Memory B cell (primary cell): ENCODE data around the gene HTR4.

Source experiments
- ATAC-seq: fragments of 150-1000 bp; cut with Tn5 transposase; 2 replicates; pipeline ENCODE4 v1.10.0; 2021; ENCODE audit warnings: low read depth, mild to moderate bottlenecking, moderate library complexity
- DNase-seq, 2 donors: peaks; one replicate each; pipeline ENCODE4 v3.0.0; 2022; ENCODE audit warnings: low spot score in 2 of 2
- H3K27ac Mint-ChIP-seq: one replicate; pipeline ENCODE4 v1.8.0; 2022; ENCODE audit warnings: mild to moderate bottlenecking, moderate library complexity, mixed read lengths
- H3K27me3 Mint-ChIP-seq: one replicate; pipeline ENCODE4 v1.8.0; 2022; ENCODE audit warnings: mixed read lengths
- H3K36me3 Mint-ChIP-seq: one replicate; pipeline ENCODE4 v1.8.0; 2022; ENCODE audit warnings: mild to moderate bottlenecking, mixed read lengths
- H3K4me1 Mint-ChIP-seq: one replicate; pipeline ENCODE4 v1.8.0; 2022; ENCODE audit warnings: mixed read lengths
- H3K4me3 Mint-ChIP-seq: one replicate; pipeline ENCODE4 v1.8.0; 2022; ENCODE audit warnings: mild to moderate bottlenecking, moderate library complexity, mixed read lengths
- H3K9me3 Mint-ChIP-seq: one replicate; pipeline ENCODE4 v1.8.0; 2022; ENCODE audit warnings: mixed read lengths

The HTR4 gene

DNA sequence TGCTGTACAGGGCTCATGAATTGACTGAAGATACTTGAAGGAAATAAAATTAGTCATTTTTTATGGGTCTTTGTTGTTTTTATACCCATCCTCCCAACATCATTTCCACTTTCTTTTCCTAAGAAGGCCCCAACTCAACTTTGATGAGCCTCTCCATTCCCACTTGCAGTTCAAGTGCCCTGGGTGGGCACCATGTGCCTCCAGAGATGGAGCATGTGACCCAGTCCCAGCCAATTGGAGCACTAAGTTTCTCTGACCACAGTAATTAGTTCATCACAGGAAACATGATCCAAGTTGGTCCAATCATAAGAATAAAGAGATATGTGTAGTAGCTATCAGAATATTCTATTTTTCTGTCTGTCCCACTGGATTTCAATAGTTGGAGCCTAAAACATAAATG lies 46.9 kb downstream of the HTR4 start:
- Mint-ChIP-seq H3K4me1 (no peaks in the 10 kb centered on the region), H3K36me3 (no peaks in the 10 kb centered on the region), H3K27ac (no peak overlapping the region), H3K9me3 (no peaks in the 10 kb centered on the region), H3K4me3 (no peak overlapping the region), H3K27me3 (peaks cover 1% of the 10 kb centered on the region)
- ATAC-seq (no peak), DNase-seq (no peak)

DNA sequence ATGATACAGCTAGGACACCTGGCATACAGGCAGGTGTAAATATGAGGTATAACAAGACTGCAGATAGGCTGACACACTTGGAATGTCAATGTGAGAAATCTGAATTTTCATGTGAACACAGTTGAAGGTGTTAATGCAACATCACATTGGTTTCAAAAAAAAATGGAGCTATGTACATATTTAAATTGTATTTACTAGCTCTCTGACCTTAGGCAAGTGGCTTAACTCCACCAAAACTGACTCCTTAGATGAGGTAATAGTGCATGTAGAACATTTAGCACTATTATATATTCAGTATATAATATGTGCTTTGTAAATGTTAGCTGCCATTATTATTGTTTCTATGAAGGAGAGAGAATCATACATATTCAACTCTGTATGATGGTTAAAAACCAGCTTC lies 48.0 kb downstream of the HTR4 start:
- Mint-ChIP-seq H3K27ac (no peak overlapping the region), H3K36me3 (no peaks in the 10 kb centered on the region), H3K9me3 (no peaks in the 10 kb centered on the region), H3K4me3 (no peak overlapping the region), H3K4me1 (no peaks in the 10 kb centered on the region), H3K27me3 (peaks cover 1% of the 10 kb centered on the region)
- DNase-seq (no peak), ATAC-seq (no peak)

GRCh38 chr5:148599187-148599586 lies 55.1 kb downstream of the HTR4 start:
- peaks cover 5% of the 10 kb centered on the region for H3K9me3 Mint-ChIP-seq
- peaks cover 8% of the 10 kb centered on the region for H3K27me3 Mint-ChIP-seq
- H3K27ac Mint-ChIP-seq: no peak overlapping the region

GRCh38 chr5:148595697-148596096 lies 58.6 kb downstream of the HTR4 start:
- ATAC-seq: no peak
- Mint-ChIP-seq H3K4me1 (no peaks in the 10 kb centered on the region), H3K9me3 (peaks cover 5% of the 10 kb centered on the region), H3K27me3 (peaks cover 8% of the 10 kb centered on the region), H3K27ac (no peak overlapping the region), H3K36me3 (peaks cover 2% of the 10 kb centered on the region), H3K4me3 (no peak overlapping the region)
- no peak for DNase-seq

More at GRCh38 chr5:148599187-148599586, 55.1 kb downstream of the HTR4 start:
- DNase-seq (no peak), ATAC-seq (no peak)
- Mint-ChIP-seq H3K4me3 (no peak overlapping the region), H3K4me1 (no peaks in the 10 kb centered on the region), H3K36me3 (peaks cover 2% of the 10 kb centered on the region)

GRCh38 chr5:148586796-148587195 lies 67.5 kb downstream of the HTR4 start:
- H3K4me1 Mint-ChIP-seq: no peaks in the 10 kb centered on the region
- H3K36me3 Mint-ChIP-seq: no peaks in the 10 kb centered on the region
- H3K27ac Mint-ChIP-seq: no peak overlapping the region
- no peak overlapping the region for H3K4me3 Mint-ChIP-seq
- DNase-seq (no peak), ATAC-seq (no peak)
- no peaks in the 10 kb centered on the region for H3K9me3 Mint-ChIP-seq
- H3K27me3 Mint-ChIP-seq: no peaks in the 10 kb centered on the region

DNA sequence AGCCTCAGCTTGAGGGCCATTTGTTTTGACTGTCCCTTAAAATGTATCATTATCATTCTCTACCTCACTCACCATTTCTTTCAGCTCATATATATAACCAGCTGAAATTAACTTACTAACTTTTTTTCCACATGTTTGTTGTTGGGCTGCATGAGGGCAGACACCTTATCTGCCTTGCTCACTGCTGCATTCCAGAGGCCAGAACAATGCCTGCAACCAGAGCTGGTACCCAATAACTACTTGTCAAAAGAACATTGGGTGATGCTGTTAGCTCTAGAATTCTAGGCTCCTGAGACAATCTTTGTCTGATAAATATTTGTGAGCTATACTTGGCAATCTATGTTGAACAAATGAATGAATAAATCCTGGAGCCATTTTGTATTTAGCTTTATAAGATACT lies 68.3 kb downstream of the HTR4 start:
- no peak overlapping the region for H3K4me3 Mint-ChIP-seq
- no peak for ATAC-seq
- no peaks in the 10 kb centered on the region for H3K36me3 Mint-ChIP-seq
- H3K9me3 Mint-ChIP-seq: peaks cover 1% of the 10 kb centered on the region
- H3K27me3 Mint-ChIP-seq: no peaks in the 10 kb centered on the region
- H3K27ac Mint-ChIP-seq: no peak overlapping the region
- H3K4me1 Mint-ChIP-seq: no peaks in the 10 kb centered on the region
- DNase-seq: no peak

GRCh38 chr5:148584103-148584502 lies 70.2 kb downstream of the HTR4 start:
- H3K36me3 Mint-ChIP-seq: no peaks in the 10 kb centered on the region
- H3K27me3 Mint-ChIP-seq: no peaks in the 10 kb centered on the region
- no peak for ATAC-seq
- DNase-seq: no peak
- no peak overlapping the region for H3K27ac Mint-ChIP-seq
- H3K4me1 Mint-ChIP-seq: no peaks in the 10 kb centered on the region
- H3K4me3 Mint-ChIP-seq: no peak overlapping the region
- peaks cover 2% of the 10 kb centered on the region for H3K9me3 Mint-ChIP-seq

- DNase-seq (no peak), ATAC-seq (no peak)
- no peaks in the 10 kb centered on the region for H3K4me1 Mint-ChIP-seq
- peaks cover 2% of the 10 kb centered on the region for H3K9me3 Mint-ChIP-seq
- H3K36me3 Mint-ChIP-seq: no peaks in the 10 kb centered on the region
- H3K27ac Mint-ChIP-seq: no peak overlapping the region
- no peaks in the 10 kb centered on the region for H3K27me3 Mint-ChIP-seq
- H3K4me3 Mint-ChIP-seq: no peak overlapping the region
These were observed 70.8 kb downstream of the HTR4 start for GRCh38 chr5:148583421-148583965.

- H3K36me3 Mint-ChIP-seq: no peaks in the 10 kb centered on the region
- H3K9me3 Mint-ChIP-seq: no peaks in the 10 kb centered on the region
- no peak overlapping the region for H3K27ac Mint-ChIP-seq
- H3K4me1 Mint-ChIP-seq: no peaks in the 10 kb centered on the region
- no peak overlapping the region for H3K4me3 Mint-ChIP-seq
- DNase-seq (no peak), ATAC-seq (no peak)
- H3K27me3 Mint-ChIP-seq: no peaks in the 10 kb centered on the region
These were observed 80.2 kb downstream of the HTR4 start for GRCh38 chr5:148574167-148574566.

- H3K9me3 Mint-ChIP-seq: no peaks in the 10 kb centered on the region
- no peaks in the 10 kb centered on the region for H3K36me3 Mint-ChIP-seq
- DNase-seq: no peak
- no peak for ATAC-seq
- H3K4me1 Mint-ChIP-seq: no peaks in the 10 kb centered on the region
- no peak overlapping the region for H3K4me3 Mint-ChIP-seq
- H3K27ac Mint-ChIP-seq: no peak overlapping the region
- no peaks in the 10 kb centered on the region for H3K27me3 Mint-ChIP-seq
These were observed 81.0 kb downstream of the HTR4 start for GRCh38 chr5:148573374-148573773.

GRCh38 chr5:148569948-148570347 lies 84.4 kb downstream of the HTR4 start:
- H3K27me3 Mint-ChIP-seq: peaks cover 1% of the 10 kb centered on the region
- no peak overlapping the region for H3K27ac Mint-ChIP-seq
- H3K9me3 Mint-ChIP-seq: no peaks in the 10 kb centered on the region
- DNase-seq (no peak), ATAC-seq (no peak)
- H3K4me3 Mint-ChIP-seq: no peak overlapping the region
- no peaks in the 10 kb centered on the region for H3K36me3 Mint-ChIP-seq
- no peaks in the 10 kb centered on the region for H3K4me1 Mint-ChIP-seq

DNA sequence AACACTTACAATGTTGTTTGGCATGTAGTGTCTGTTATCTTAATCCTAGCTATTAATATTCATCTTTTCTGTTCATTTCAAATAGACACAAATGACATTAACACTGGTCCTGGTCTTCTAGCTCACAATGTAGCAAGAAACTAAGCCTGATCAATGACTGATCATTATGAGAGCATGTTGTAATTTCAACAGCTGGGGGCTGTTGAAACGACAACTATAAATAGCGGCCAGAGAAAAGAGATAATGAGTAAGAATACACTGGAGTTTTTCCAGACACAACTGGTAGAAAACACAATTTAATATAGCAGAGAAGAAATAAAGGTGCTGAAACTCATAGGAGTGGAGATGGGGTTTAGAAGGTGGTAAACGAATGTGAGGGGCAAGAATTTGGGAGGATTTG lies 89.2 kb downstream of the HTR4 start:
- Mint-ChIP-seq H3K9me3 (no peaks in the 10 kb centered on the region), H3K27ac (no peak overlapping the region), H3K4me3 (no peak overlapping the region), H3K4me1 (no peaks in the 10 kb centered on the region), H3K36me3 (no peaks in the 10 kb centered on the region), H3K27me3 (peaks cover 5% of the 10 kb centered on the region)
- no peak for DNase-seq
- no peak for ATAC-seq

DNA sequence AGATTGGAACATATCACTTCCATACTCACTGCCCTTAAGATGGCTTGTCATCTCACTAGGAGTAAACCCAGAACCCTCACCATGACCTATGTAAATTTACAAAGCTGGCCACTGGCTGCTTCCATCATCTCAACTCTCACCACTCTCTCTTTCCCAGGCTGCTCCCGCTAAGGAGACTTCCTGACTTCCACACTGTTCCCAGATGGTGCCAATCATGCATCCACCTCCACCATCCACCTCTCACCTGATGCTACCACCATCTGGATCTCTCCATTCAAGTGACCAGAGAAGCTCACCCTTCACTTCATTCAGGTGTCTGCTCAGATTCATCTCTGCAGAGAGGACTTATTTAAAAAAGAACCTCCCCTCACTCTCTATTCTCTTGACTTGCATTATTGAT lies 91.3 kb downstream of the HTR4 start:
- Mint-ChIP-seq H3K4me1 (no peaks in the 10 kb centered on the region), H3K9me3 (no peaks in the 10 kb centered on the region), H3K36me3 (no peaks in the 10 kb centered on the region), H3K27me3 (peaks cover 5% of the 10 kb centered on the region), H3K4me3 (no peak overlapping the region), H3K27ac (no peak overlapping the region)
- no peak for DNase-seq
- ATAC-seq: no peak

DNA sequence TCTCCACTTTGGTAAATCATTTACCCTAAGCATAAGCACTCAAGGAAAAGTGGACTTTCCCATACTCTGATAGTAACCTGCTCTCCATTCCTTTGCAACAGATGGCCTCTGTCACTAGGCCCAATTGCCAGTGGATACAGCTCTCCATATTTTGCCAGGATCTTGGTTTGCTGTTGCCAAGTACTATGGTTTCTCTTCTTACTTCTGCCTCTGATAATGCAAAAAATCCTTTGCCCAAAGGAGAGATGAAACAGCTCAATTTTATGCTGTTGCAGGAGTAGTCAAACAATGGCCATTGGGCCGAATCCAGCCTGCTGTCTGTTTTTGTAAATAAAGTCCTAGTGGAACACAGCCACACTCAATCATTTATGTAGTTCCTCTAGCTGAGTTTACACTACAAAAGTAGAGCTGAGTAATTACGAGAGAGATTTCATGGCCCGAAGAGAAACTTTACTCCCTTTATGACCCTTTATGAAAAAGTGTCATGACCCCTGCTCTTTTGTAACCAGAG lies 92.5 kb downstream of the HTR4 start:
- Mint-ChIP-seq H3K27ac (no peak overlapping the region), H3K27me3 (peaks cover 4% of the 10 kb centered on the region), H3K4me3 (no peak overlapping the region), H3K4me1 (no peaks in the 10 kb centered on the region), H3K36me3 (no peaks in the 10 kb centered on the region), H3K9me3 (no peaks in the 10 kb centered on the region)
- DNase-seq (no peak), ATAC-seq (no peak)

DNA sequence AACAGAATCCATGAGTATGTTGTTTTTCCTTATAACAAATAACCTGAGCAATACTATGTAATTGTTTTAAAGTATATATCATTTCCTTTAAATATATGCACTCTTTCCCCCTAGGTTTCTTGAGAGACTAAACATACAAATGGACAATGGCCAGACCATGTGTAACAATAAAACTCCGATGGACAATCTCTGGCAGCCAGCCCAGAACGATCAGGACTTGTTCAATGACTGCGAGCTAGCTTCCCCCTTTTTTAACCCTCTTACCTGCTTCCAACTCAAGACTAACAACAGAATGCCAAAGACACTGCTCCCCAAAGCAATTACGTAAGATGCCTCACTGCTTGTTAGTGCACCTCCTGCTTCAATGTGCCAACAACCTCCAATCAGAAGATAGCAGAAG lies 94.9 kb downstream of the HTR4 start:
- Mint-ChIP-seq H3K9me3 (no peaks in the 10 kb centered on the region), H3K36me3 (peaks cover 1% of the 10 kb centered on the region), H3K27me3 (peaks cover 6% of the 10 kb centered on the region), H3K4me1 (no peaks in the 10 kb centered on the region), H3K4me3 (no peak overlapping the region), H3K27ac (no peak overlapping the region)
- DNase-seq (no peak), ATAC-seq (no peak)
